ENCODE data around the gene NOD1.
"Not testable (repeated sequence)": the region's sequence is repeated elsewhere in the genome, so short reads cannot be mapped to it uniquely, and the experiment has no call there.

Gene NOD1, protein sequence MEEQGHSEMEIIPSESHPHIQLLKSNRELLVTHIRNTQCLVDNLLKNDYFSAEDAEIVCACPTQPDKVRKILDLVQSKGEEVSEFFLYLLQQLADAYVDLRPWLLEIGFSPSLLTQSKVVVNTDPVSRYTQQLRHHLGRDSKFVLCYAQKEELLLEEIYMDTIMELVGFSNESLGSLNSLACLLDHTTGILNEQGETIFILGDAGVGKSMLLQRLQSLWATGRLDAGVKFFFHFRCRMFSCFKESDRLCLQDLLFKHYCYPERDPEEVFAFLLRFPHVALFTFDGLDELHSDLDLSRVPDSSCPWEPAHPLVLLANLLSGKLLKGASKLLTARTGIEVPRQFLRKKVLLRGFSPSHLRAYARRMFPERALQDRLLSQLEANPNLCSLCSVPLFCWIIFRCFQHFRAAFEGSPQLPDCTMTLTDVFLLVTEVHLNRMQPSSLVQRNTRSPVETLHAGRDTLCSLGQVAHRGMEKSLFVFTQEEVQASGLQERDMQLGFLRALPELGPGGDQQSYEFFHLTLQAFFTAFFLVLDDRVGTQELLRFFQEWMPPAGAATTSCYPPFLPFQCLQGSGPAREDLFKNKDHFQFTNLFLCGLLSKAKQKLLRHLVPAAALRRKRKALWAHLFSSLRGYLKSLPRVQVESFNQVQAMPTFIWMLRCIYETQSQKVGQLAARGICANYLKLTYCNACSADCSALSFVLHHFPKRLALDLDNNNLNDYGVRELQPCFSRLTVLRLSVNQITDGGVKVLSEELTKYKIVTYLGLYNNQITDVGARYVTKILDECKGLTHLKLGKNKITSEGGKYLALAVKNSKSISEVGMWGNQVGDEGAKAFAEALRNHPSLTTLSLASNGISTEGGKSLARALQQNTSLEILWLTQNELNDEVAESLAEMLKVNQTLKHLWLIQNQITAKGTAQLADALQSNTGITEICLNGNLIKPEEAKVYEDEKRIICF

GRCh38 chr7:30478349-30479201 lies at the start of gene NOD1:
Gene NOD1, minus strand, starts transcription at chr7:30478784. Its CDS starts 21,863 bp downstream, at chr7:30456921.
- peak; percentile 41 for DNase-seq

DNA sequence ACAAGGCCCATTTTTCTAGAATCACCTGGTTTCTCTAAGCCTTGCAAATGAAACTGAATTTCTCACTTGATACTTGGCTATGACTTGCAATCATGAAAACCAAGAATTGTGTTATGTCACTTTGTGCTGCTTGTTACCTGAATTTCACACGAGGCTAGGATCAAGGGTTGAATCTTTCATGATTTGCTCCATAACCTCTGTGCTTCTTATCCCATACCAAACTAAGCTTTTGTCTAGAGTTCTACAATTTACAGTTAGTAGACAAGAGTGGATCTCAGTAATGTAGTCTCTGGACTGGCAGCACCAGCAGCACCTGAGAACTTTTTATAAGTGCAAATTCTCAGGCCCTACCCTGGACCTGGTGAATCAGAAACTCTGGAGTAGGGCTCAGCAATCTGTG lies 48.7 kb upstream of the NOD1 start:
- not testable (repeated sequence) for DNase-seq

GRCh38 chr7:30526163-30526562 lies 47.6 kb upstream of the NOD1 start:
- no peak for DNase-seq

GRCh38 chr7:30525429-30525828 lies 46.8 kb upstream of the NOD1 start:
- no peak for DNase-seq

DNA sequence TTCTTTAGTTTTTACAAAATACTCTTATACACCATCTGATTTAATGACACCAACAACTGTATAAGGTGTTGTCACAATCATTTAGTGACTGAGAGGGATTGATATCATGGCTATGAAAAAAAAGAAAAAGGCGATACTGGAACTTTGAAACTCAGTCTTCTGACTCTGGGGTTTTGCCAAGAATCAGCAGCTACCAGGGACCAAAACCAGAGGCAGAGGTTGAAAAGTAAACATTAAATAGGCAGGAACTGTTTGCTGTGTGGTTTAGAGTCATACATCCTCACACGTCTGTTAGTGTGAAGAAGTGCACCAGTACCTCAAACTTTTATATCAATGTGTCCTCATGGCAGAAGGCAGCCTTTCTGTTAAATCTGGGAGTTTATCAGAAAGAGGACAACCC lies 46.0 kb upstream of the NOD1 start:
- DNase-seq = no peak

DNA sequence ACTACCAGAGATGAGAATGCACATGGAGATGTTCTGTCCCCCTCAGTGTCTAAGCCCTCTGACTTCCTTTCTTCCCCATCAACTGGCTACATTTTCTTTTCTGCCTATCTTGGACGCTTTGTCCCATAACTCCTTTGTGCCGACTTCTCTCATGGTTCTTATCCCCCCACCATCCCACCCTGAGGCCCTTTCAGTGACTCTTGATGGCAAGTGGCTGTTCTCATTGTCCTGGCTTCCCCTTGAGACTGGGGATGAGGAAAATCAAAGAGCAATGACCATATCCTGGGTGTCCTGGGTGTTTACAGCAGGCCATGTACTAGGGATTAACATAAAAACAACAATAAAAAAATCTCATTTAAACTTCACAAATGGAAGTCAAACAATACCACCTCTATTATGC lies 44.9 kb upstream of the NOD1 start:
- DNase-seq = no peak

GRCh38 chr7:30522159-30522558 lies 43.6 kb upstream of the NOD1 start:
- no peak for DNase-seq

DNA sequence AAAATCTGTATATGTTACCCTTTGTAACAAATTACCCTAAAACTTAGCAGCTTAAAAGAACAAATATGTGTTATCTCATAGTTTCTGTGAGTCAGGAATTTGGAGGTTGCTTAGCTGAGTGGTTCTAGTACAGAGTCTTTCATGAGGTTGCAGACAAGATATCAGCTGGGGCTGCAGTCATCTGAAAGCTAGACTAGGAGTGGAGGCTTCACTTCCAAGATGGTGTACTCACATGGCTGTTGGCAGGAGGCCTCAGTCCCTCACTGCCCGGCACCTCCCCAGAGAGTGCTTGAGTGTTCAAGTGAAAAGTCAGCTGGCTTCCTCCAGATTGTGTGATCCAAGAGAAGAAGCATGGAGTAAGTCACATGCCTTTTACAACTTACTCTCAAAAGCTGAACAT lies 42.9 kb upstream of the NOD1 start:
- no peak for DNase-seq

GRCh38 chr7:30519122-30519521 lies 40.5 kb upstream of the NOD1 start:
- no peak for DNase-seq

GRCh38 chr7:30515761-30516160 lies 37.2 kb upstream of the NOD1 start:
- DNase-seq = no peak

DNA sequence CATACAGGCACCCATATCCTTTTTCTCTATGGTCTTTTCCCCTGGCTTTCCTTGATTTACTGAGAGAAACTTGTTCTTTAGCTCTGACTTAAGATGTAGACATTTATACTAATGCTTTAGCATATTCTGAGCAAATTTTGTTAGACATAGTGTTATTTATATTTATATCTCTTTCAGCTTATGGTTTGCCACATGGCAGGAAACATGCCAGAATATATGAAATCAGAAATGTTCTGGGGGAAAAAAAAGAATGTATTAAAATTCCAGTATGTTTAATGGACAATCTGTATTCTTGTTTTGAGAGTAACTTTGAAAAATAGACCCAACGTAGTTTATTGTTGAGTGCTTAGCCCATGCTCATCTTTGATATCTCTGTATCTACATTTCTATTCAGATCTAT lies 36.2 kb upstream of the NOD1 start:
- no peak for DNase-seq

DNA sequence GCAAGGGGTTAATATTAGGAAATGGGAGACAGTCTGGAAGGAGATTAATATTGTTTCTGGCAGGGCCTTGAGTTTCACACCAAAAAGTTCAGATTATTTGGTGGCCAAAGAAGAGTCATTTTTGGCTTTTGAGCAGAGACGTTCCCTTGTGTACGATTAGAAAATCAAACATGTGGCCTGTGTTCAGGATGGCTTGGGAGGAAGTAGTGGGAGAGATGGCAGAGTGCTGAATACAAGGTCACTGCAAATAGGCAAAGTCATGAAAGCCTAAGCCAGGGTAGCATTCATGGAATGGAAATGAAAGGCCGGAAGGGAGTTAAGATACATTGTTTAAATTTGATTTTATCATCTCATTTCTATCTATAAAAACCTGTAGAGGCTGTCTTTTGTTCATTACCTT lies 35.6 kb upstream of the NOD1 start:
- DNase-seq = no peak

GRCh38 chr7:30513762-30514161 lies 35.2 kb upstream of the NOD1 start:
- DNase-seq = no peak

- DNase-seq = no peak
These were observed 33.5 kb upstream of the NOD1 start for GRCh38 chr7:30511973-30512662.

DNA sequence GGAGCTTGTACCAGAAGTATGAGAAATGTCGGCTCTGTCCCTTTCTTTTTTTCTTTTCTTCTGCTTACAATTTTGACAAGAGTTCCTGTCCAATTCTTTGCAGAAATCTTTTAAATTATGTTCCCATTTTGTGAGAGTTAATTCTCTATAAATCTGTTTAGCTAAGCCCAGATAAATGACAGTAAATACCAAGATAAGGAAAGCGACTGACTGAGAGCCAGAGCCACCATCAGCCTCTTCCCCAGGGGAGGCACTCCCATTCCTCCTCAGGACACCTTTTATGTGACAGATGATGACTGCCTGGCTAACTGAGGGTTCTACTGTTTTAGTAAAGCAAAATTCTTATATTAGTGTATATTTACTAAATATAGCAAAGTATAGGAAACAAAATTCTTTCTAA lies 32.9 kb upstream of the NOD1 start:
- no peak for DNase-seq

GRCh38 chr7:30510124-30511075 lies 31.8 kb upstream of the NOD1 start:
- peak; percentile 11 for DNase-seq

GRCh38 chr7:30509171-30509857 lies 30.7 kb upstream of the NOD1 start:
- DNase-seq = not testable (repeated sequence)

DNA sequence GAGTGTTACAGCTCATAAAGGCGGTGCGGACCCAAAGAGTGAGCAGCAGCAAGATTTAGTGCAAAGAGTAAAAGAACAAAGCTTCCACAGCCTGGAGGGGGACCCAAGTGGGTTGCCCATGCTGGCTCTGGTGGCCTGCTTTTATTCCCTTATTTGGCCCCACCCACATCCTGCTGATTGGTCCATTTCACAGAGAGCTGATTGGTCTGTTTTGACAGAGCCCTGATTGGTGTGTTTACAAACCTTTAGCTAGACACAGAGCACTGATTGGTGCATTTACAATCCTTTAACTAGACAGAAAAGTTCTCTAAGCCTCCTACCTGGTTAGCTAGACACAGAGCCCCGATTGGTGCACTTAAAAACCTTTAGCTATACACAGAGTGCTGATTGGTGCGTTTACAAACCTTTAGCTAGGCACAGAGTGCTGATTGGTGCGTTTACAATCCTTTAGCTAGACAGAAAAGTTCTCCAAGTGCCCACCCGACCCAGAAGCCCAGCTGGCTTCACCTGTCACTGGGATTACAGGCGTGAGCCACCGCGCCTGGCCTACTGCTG lies 28.8 kb upstream of the NOD1 start:
- not testable (repeated sequence) for DNase-seq

- DNase-seq = no peak
These were observed 26.7 kb upstream of the NOD1 start for GRCh38 chr7:30505174-30505697.
